Brain microvascular endothelial cell (primary cell): ENCODE measurements around the gene KCNIP4.

Experiments used
- DNase-seq: peaks from one replicate; pipeline ENCODE4 v3.0.0-alpha.2; 2020
- H3K27ac ChIP-seq: fragments of 250-450 bp; sonication (Bioruptor Pico); 2 replicates; pipeline ENCODE4 v1.5.1; 2020; ENCODE audit warnings: mild to moderate bottlenecking, moderate library complexity
- H3K27me3 ChIP-seq: fragments of 250-450 bp; sonication (Bioruptor Pico); replicated peaks from 2 replicates; pipeline ENCODE4 v1.5.1; 2020; ENCODE audit warnings: mild to moderate bottlenecking
- H3K36me3 ChIP-seq: fragments of 250-450 bp; sonication (Bioruptor Pico); replicated peaks from 2 replicates; pipeline ENCODE4 v1.5.1; 2020; ENCODE audit warnings: mild to moderate bottlenecking
- H3K4me3 ChIP-seq: 2 replicates; pipeline ENCODE4 v1.5.1; 2011; ENCODE audit warnings: low read depth, mild to moderate bottlenecking, control low read depth, low read length, moderate library complexity
- in situ Hi-C: cut with HindIII; loops from 2 replicates; pipeline ENCODE4 v1.10.0; 2017; ENCODE audit warnings: low sequenced_read_pairs, low pct_ligation_motif_present
- TF ChIP-seq, protein P1 (sequence below): IDR thresholded peaks from 2 replicates; pipeline ENCODE4 v1.5.1; 2011; ENCODE audit warnings: low read depth, mild to moderate bottlenecking, moderate library complexity, low read length, control low read depth, inconsistent platforms; ENCODE audit errors: missing control alignments

The KCNIP4 gene

DNA sequence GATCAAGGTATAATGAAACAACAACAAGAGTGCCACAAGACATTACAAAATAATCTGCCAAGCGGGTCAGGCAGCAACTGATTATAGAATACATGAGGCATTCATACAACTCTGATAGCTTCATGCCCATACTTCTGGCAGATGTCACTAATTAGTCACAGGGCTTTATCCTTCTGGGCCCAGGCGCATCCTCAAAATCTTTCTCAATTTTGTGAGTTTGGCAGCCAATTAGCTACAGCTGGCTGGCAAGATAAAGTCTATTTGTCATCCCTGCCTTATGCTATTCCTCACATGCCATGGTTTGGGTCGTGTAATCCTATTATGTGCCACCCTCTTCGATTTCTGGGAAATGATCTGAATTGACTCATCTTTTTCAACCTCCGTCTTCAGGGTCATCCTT lies 994.0 kb downstream of the KCNIP4 start:
- TF ChIP-seq, protein P1, sequence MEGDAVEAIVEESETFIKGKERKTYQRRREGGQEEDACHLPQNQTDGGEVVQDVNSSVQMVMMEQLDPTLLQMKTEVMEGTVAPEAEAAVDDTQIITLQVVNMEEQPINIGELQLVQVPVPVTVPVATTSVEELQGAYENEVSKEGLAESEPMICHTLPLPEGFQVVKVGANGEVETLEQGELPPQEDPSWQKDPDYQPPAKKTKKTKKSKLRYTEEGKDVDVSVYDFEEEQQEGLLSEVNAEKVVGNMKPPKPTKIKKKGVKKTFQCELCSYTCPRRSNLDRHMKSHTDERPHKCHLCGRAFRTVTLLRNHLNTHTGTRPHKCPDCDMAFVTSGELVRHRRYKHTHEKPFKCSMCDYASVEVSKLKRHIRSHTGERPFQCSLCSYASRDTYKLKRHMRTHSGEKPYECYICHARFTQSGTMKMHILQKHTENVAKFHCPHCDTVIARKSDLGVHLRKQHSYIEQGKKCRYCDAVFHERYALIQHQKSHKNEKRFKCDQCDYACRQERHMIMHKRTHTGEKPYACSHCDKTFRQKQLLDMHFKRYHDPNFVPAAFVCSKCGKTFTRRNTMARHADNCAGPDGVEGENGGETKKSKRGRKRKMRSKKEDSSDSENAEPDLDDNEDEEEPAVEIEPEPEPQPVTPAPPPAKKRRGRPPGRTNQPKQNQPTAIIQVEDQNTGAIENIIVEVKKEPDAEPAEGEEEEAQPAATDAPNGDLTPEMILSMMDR, result no peak
- no peak for DNase-seq
- no peaks in the 10 kb centered on the region for H3K36me3 ChIP-seq
- H3K4me3 ChIP-seq, result no peak overlapping the region
- H3K27ac ChIP-seq, result no peak overlapping the region
- in situ Hi-C loops, result no loop called here
- no peaks in the 10 kb centered on the region for H3K27me3 ChIP-seq

DNA sequence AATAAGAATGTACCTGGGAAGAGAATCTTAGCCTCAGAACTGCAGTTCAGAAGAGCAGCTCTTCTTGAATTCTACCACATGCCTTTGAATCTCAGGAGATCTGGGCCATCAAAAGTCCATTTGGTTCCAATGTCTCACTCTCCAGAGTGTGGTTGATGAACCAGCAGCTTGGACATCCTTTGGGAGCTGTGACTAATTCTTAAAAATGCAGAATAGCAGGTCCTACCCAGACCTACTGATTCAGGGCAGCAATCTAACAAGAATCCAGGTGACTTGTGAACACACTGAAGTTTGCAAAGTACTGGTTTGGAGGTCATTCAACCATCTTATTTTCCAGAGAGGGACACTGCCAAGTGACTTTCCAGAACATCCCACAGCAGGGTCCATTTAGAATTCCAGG lies 1003.6 kb downstream of the KCNIP4 start:
- Histone ChIP-seq H3K27ac (no peak overlapping the region), H3K36me3 (no peaks in the 10 kb centered on the region), H3K4me3 (no peak overlapping the region), H3K27me3 (no peaks in the 10 kb centered on the region)
- TF ChIP-seq, protein P1, result no peak
- in situ Hi-C loops, result no loop called here
- no peak for DNase-seq

DNA sequence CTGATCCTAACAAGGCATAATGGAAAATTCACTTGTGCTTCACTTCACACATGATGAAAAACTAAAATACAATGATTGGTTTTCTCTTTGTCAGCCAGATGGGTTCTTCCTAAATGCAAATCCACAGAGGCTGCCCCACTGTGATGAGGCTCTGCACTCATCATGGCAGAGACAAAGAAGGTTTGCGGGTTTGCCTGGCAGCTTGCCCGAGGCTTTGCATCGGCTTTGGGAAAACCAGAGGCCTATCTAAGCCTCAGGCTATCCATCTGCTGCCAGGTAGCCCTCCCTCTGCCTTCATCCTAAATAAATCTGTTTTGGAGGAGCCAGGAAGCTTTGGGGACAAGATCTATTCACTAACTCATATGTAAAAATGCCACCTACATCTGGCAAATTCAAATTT lies 1004.1 kb downstream of the KCNIP4 start:
- in situ Hi-C loops, result no loop called here

DNA sequence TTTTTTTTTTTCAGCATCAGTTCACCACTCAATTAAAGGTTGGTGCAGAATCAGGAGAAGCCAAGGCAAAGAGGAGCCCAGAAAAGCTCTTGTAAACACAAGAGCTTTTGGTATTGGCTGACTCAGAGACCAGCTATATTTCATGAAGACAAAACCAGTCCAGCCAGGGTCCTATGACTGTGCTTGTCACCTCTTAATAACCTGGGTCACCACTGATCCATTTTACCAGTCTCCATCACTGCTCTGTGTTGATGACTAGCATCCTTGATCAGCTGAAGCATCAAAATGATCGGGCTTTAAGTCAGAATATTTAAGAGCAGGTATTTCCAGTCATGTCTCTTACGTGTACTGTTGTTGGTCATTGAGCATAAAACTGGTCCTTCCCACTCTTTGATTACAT lies 1010.4 kb downstream of the KCNIP4 start:
- TF ChIP-seq, protein P1, result no peak
- H3K27ac ChIP-seq, result no peak overlapping the region
- in situ Hi-C loops, result no loop called here
- no peaks in the 10 kb centered on the region for H3K36me3 ChIP-seq
- H3K4me3 ChIP-seq, result no peak overlapping the region
- no peak for DNase-seq
- H3K27me3 ChIP-seq, result no peaks in the 10 kb centered on the region

More for the DNA sequence above, 1004.1 kb downstream of the KCNIP4 start:
- H3K4me3 ChIP-seq, result no peak overlapping the region
- H3K27ac ChIP-seq, result no peak overlapping the region
- DNase-seq, result no peak
- no peaks in the 10 kb centered on the region for H3K36me3 ChIP-seq
- H3K27me3 ChIP-seq, result no peaks in the 10 kb centered on the region
- TF ChIP-seq, protein P1, result no peak

DNA sequence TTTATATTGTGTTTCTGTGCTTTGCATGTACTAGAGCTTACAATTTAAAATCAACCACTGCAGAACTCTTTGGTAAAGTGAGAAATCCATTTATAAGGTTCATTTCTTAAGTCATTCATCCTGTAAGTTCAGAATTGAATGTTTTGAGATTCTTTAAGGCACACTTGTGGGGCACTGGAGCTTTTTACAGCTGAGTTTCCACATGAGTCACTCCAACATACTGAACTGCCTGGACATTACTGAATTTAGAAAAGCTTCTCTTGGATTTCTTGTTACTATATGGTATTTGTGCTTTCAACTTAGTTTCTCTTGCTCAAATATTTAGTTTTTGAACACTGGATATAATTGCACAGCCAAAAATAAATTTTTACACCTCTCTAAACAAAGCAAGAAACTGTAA lies 1022.0 kb downstream of the KCNIP4 start:
- H3K4me3 ChIP-seq, result no peak overlapping the region
- in situ Hi-C loops, result no loop called here
- H3K27me3 ChIP-seq, result no peaks in the 10 kb centered on the region
- H3K36me3 ChIP-seq, result no peaks in the 10 kb centered on the region
- TF ChIP-seq, protein P1, result no peak
- no peak overlapping the region for H3K27ac ChIP-seq
- DNase-seq, result no peak

DNA sequence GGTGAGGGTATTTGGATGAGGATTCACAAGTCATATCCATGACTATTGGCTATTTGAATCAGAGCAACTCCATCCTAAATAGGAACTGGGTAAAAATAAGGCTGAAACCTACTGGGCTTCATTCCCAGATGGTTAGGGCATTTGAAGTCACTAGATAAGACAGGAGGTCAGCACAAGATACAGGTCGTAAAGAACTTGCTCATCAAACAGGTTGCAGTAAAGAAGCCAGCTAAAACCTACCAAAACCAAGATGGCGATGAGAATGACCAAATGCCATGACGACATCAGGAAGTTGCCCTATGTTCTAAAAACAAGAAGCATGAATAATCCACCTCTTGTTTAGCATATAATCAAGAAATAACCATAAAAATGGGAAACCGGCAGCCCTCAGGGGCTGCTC lies 1023.4 kb downstream of the KCNIP4 start:
- Histone ChIP-seq H3K4me3 (no peak overlapping the region), H3K36me3 (no peaks in the 10 kb centered on the region), H3K27me3 (no peaks in the 10 kb centered on the region), H3K27ac (no peak overlapping the region)
- in situ Hi-C loops, result no loop called here
- no peak for DNase-seq
- TF ChIP-seq, protein P1, result no peak
